Rectal smooth muscle tissue (tissue), 1 donor: ENCODE data around the gene MCL1.
"Not testable (repeated sequence)": the region's sequence is repeated elsewhere in the genome, so short reads cannot be mapped to it uniquely, and the experiment has no call there.

Experiments used
- H3K27ac ChIP-seq: one replicate; pipeline ENCODE4 v1.7.0; 2013; ENCODE audit warnings: low read depth, low read length, inconsistent platforms
- H3K27me3 ChIP-seq: one replicate; pipeline ENCODE4 v1.7.0; 2013; ENCODE audit warnings: low read length; ENCODE audit not compliant: control insufficient read depth, insufficient read depth
- H3K36me3 ChIP-seq: one replicate; pipeline ENCODE4 v1.7.0; 2013; ENCODE audit warnings: low read length; ENCODE audit not compliant: control insufficient read depth, insufficient read depth
- H3K4me1 ChIP-seq: one replicate; pipeline ENCODE4 v1.7.0; 2013; ENCODE audit warnings: low read length; ENCODE audit not compliant: control insufficient read depth, insufficient read depth
- H3K4me3 ChIP-seq: one replicate; pipeline ENCODE4 v1.7.0; 2013; ENCODE audit warnings: low read length
- H3K9ac ChIP-seq: one replicate; pipeline ENCODE4 v1.7.0; 2013; ENCODE audit warnings: low read length

MCL1 gene

GRCh38 chr1:150575518-150576366 lies 3.7 kb downstream of the MCL1 start:
- Histone ChIP-seq H3K4me3 (peak overlapping the region; percentile 75), H3K9ac (no peak overlapping the region), H3K4me1 (peaks cover 26% of the 10 kb centered on the region), H3K27ac (peak overlapping the region; percentile 56), H3K27me3 (no peaks in the 10 kb centered on the region), H3K36me3 (peaks cover 33% of the 10 kb centered on the region)

- Histone ChIP-seq H3K27ac (peak overlapping the region; percentile 8), H3K4me1 (peaks cover 24% of the 10 kb centered on the region), H3K27me3 (no peaks in the 10 kb centered on the region), H3K4me3 (peak overlapping the region; percentile 75), H3K36me3 (peaks cover 33% of the 10 kb centered on the region), H3K9ac (no peak overlapping the region)
Observed at GRCh38 chr1:150575072-150575489, 4.3 kb downstream of the MCL1 start.

GRCh38 chr1:150574260-150575071 lies 4.9 kb downstream of the MCL1 start:
- Histone ChIP-seq H3K4me1 (peaks cover 25% of the 10 kb centered on the region), H3K27me3 (no peaks in the 10 kb centered on the region), H3K36me3 (peaks cover 33% of the 10 kb centered on the region), H3K4me3 (peak overlapping the region; percentile 75), H3K27ac (no peak overlapping the region), H3K9ac (no peak overlapping the region)

- peaks cover 33% of the 10 kb centered on the region for H3K36me3 ChIP-seq
- not testable (repeated sequence) for H3K9ac ChIP-seq, H3K27me3 ChIP-seq
- H3K4me3 ChIP-seq, result peak overlapping the region; percentile 45
- peaks cover 29% of the 10 kb centered on the region for H3K4me1 ChIP-seq
- H3K27ac ChIP-seq, result peak overlapping the region; percentile 43
Observed at GRCh38 chr1:150573648-150574071, 5.8 kb downstream of the MCL1 start.

- peaks cover 30% of the 10 kb centered on the region for H3K36me3 ChIP-seq
- H3K27me3 ChIP-seq, result no peaks in the 10 kb centered on the region
- peak overlapping the region; percentile 45 for H3K4me3 ChIP-seq
- peak overlapping the region; percentile 43 for H3K27ac ChIP-seq
- no peak overlapping the region for H3K9ac ChIP-seq
- H3K4me1 ChIP-seq, result peaks cover 34% of the 10 kb centered on the region
Observed at GRCh38 chr1:150572918-150573647, 6.3 kb downstream of the MCL1 start.

GRCh38 chr1:150568594-150568966 lies 10.8 kb downstream of the MCL1 start:
- Histone ChIP-seq H3K4me1 (peaks cover 42% of the 10 kb centered on the region), H3K27ac (peak overlapping the region; percentile 97), H3K36me3 (peaks cover 7% of the 10 kb centered on the region), H3K27me3 (no peaks in the 10 kb centered on the region), H3K4me3 (peak overlapping the region; percentile 66), H3K9ac (no peak overlapping the region)

- H3K36me3 ChIP-seq, result peaks cover under 1% of the 10 kb centered on the region
- peak overlapping the region; percentile 19 for H3K9ac ChIP-seq
- H3K4me3 ChIP-seq, result peak overlapping the region; percentile 66
- no peaks in the 10 kb centered on the region for H3K27me3 ChIP-seq
- peak overlapping the region; percentile 97 for H3K27ac ChIP-seq
- peaks cover 47% of the 10 kb centered on the region for H3K4me1 ChIP-seq
Observed at GRCh38 chr1:150567717-150568593, 11.5 kb downstream of the MCL1 start.

GRCh38 chr1:150567341-150567716 lies 12.1 kb downstream of the MCL1 start:
- Histone ChIP-seq H3K4me1 (peaks cover 51% of the 10 kb centered on the region), H3K9ac (peak overlapping the region; percentile 19), H3K27ac (peak overlapping the region; percentile 97), H3K4me3 (peak overlapping the region; percentile 66), H3K36me3 (no peaks in the 10 kb centered on the region), H3K27me3 (no peaks in the 10 kb centered on the region)

GRCh38 chr1:150566589-150567340 lies 12.6 kb downstream of the MCL1 start:
- Histone ChIP-seq H3K27me3 (no peaks in the 10 kb centered on the region), H3K9ac (no peak overlapping the region), H3K4me1 (peaks cover 55% of the 10 kb centered on the region), H3K4me3 (peak overlapping the region; percentile 10), H3K27ac (peak overlapping the region; percentile 97), H3K36me3 (no peaks in the 10 kb centered on the region)

GRCh38 chr1:150565240-150565991 lies 14.0 kb downstream of the MCL1 start:
- Histone ChIP-seq H3K27ac (peak overlapping the region; percentile 100), H3K4me1 (peaks cover 61% of the 10 kb centered on the region)
- not testable (repeated sequence) for H3K4me3 ChIP-seq

More at GRCh38 chr1:150565240-150565991, 14.0 kb downstream of the MCL1 start:
- H3K9ac ChIP-seq, H3K27me3 ChIP-seq, H3K36me3 ChIP-seq: not testable (repeated sequence)
